GM12864 (cell line): Measurements from ENCODE around the gene PRKAA1.
"Not testable (repeated sequence)": the region's sequence is repeated elsewhere in the genome, so short reads cannot be mapped to it uniquely, and the experiment has no call there.

Experiments used
- DNase-seq: peaks from one replicate; pipeline ENCODE4 v3.0.0-alpha.2; 2011; ENCODE audit warnings: low read depth
- H3K4me3 ChIP-seq: 2 replicates; pipeline ENCODE4 v1.5.1; 2011; ENCODE audit warnings: mild to moderate bottlenecking, low read depth, low read length, control low read depth
- CTCF ChIP-seq: IDR thresholded peaks from 2 replicates; pipeline ENCODE4 v1.5.1; 2011; ENCODE audit warnings: low read depth, mild to moderate bottlenecking, moderate library complexity, low read length, control low read depth, inconsistent platforms; ENCODE audit errors: missing control alignments

The PRKAA1 gene

DNA sequence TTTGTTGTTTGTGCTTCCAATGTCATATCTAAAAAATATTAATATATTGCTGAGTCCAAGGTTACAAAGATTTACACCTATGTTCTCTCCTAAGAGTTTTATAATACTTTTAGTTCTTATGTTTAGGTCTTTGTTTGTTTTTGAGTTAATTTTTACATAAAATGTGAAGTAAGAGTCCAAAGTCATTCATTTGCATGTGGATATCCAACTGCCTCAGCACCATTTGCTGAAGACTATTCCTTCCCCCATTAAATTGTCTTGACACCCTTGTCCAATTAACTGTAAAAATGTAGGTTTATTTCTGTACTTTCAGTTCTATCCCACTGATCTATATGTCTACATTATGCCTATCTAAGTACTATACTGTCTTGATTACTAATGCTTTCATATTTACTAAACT, 78.1 kb downstream of the PRKAA1 start:
- no peak overlapping the region for H3K4me3 ChIP-seq
- DNase-seq: no peak
- TF ChIP-seq CTCF: no peak

DNA sequence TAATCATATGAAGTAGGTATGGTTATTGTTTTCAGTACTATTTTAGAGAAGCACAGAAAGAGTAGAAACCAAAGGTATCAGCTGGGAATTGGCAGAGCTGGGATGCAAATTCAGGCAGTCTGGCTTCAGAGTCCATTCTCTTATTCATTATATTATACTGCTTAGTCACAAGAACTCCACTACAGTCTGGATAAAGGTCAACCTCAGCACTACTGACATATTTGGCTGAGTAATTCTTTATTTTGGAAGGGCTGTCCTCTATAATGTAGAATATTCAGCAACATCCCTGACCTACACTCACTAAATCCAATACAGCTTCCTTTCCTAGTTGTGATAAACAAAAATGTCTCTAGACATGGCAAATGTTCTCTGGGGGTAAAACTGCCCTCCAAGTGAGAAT, 80.9 kb downstream of the PRKAA1 start:
- no peak overlapping the region for H3K4me3 ChIP-seq
- no peak for TF ChIP-seq CTCF
- DNase-seq: no peak

DNA sequence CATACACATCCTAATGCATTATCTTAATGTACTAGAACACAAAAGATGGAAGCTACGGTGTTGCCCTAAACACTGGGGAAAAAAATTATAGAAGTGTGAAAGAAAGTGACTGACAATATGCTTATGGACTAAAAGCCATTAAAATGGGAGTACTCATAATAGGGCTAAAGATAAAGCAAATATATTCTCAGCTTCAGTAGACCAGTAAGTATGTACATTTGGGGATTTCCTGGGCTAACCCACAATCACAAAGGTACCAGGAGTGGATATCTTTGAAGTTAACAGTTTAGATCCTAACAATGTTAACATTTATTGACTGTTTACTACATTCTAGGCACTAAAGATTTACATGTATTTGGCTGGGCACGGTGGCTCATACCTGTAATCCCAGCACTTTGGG, 81.6 kb downstream of the PRKAA1 start:
- TF ChIP-seq CTCF: no peak
- no peak overlapping the region for H3K4me3 ChIP-seq
- no peak for DNase-seq

DNA sequence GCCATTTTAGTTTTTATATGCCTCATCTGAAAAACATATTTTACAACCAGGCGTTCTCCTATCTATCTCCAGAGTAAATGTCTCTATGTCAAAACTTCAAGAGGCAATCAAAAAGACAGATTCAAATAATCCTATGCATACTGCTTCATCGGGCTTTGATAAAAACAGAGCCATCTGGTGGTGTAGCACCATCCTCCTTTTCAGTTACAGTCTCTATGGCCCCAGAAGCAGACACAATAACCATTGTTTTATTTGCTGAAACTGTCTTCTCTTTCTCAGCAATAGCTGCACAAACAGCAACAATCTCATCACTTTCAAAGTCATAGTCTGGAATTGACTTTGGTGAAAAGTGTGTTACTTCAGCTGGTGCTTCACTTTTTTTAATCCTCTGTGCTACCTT, 82.2 kb downstream of the PRKAA1 start:
- H3K4me3 ChIP-seq: no peak overlapping the region
- TF ChIP-seq CTCF: no peak
- no peak for DNase-seq

DNA sequence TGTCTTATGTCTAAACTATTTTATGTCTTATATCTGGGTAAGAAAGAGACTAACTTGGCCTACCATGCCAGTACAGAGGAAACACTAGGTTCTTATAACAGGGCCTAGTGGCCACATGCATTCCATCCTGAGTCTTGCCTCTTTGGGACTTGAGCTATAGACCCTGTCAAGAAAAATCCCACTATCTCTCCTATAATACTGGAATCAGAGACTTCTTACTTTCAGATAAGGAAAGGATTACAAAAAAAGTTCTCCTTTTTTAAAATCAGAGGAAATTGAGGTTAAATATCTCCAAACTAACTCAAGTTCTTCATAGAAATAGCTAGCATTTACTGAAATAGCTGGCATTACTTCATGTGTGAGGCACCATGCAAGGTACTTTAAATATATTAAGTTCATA, 84.2 kb downstream of the PRKAA1 start:
- no peak for TF ChIP-seq CTCF
- H3K4me3 ChIP-seq: no peak overlapping the region
- DNase-seq: no peak

DNA sequence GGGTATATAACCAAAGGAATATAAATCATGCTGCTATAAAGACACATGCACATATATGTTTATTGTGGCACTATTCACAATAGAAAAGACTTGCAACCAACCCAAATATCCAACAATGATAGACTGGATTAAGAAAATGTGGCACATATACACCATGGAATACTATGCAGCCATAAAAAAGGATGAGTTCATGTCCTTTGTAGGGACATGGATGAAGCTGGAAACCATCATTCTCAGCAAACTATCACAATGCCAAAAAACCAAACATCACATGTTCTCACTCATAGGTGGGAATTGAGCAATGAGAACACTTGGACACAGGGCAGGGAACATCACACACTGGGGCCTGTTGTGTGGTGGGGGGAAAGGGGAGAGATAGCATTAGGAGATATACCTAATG, 87.6 kb downstream of the PRKAA1 start:
- not testable (repeated sequence) for DNase-seq, H3K4me3 ChIP-seq
